Measurements from ENCODE around the gene SRGAP2B. TPM values are rescaled to one million over a fixed set of nuclear protein-coding genes. Genes with fewer than 3 reads are reported as not detected.
A peak's percentile ranks its signal among the peaks of the same experiment; 100 is the strongest.
"Not testable (repeated sequence)": the region's sequence is repeated elsewhere in the genome, so short reads cannot be mapped to it uniquely, and the experiment has no call there.

Gene SRGAP2B
- 4.9 and 5.6 TPM in 2 replicates for total RNA-seq (2014; rRNA removed; shearing (Covaris generic); ENCODE audit: low replicate concordance)

GRCh38 chr1:145095284-145096057 is at the start of gene SRGAP2B, which contains the start of gene FAM72D:
TSS of gene SRGAP2B (minus strand) at chr1:145095328. CDS start at chr1:145092901, 2,427 bp downstream.
TSS of gene FAM72D (plus strand) at chr1:145095974. CDS start at chr1:145096848, 874 bp downstream.
- H3K4me3 ChIP-seq, H3K27me3 ChIP-seq, DNase-seq, H3K9me3 ChIP-seq, H3K36me3 ChIP-seq: not testable (repeated sequence)

GRCh38 chr1:145144264-145144913 is 49.3 kb upstream of the SRGAP2B start:
- H3K27me3 ChIP-seq, H3K9me3 ChIP-seq, H3K4me3 ChIP-seq, DNase-seq, H3K36me3 ChIP-seq: not testable (repeated sequence)

GRCh38 chr1:145140549-145140948 is 45.4 kb upstream of the SRGAP2B start:
- not testable (repeated sequence) for H3K27me3 ChIP-seq, H3K36me3 ChIP-seq, DNase-seq, H3K9me3 ChIP-seq, H3K4me3 ChIP-seq

DNA sequence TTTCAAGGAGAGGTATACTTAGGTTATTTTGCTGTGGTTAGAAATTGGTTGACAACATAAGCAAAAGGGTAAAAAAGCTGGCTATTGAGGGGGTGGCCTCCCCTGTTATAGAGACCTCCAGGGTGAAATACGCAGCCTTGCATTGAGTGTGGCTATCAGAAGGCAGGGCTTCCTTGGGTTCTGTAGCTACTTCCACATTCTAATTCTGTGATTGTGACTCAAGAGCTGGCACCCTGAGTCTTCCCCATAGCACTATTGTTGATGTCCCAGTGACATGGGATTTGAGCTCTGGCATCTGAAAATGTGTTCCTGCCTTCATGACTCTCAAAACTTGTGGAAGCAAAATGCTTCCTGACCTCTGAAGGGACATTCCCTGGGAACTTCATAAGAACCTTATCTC is 39.3 kb upstream of the SRGAP2B start:
- not testable (repeated sequence) for H3K9me3 ChIP-seq, H3K27me3 ChIP-seq, H3K4me3 ChIP-seq, H3K36me3 ChIP-seq, DNase-seq

DNA sequence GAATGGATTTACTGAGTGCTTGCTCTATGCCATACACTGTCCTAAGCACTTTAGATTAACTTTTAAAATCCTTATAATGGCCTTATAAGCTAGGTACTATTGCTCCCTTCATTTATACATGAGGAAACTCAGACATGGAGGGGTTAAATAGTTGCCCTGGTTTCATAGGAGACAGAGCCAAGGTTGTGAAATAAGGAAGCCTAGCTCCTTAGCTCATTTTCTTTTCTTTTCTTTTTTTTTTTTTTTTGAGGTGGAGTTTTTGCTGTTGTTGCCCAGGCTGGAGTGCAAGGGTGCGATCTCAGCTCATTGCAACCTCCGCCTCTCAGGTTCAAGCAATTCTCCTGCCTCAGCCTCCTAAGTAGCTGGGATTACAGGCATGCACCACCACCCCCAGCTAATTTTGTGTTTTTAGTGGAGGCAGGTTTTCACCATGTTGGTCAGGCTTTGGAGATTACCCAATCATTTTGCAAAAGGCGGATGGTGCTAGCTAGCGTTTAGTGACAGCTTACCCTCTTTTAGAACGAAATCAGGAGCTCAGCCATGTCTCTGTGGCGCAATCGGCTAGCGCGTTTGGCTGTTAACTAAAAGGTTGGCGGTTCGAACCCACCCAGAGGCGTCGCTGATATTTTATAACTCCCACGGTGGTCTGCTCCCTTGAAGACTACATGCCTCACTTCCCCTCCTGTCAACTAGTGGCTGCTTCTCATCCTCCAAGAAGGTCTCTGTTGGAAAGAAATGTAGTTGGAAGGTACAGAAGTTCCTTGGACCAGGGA is 33.8 kb upstream of the SRGAP2B start:
- H3K36me3 ChIP-seq, H3K9me3 ChIP-seq, H3K27me3 ChIP-seq: not testable (repeated sequence)
- peak overlapping the region; percentile 43 for H3K4me3 ChIP-seq
- DNase-seq = peak; percentile 59

DNA sequence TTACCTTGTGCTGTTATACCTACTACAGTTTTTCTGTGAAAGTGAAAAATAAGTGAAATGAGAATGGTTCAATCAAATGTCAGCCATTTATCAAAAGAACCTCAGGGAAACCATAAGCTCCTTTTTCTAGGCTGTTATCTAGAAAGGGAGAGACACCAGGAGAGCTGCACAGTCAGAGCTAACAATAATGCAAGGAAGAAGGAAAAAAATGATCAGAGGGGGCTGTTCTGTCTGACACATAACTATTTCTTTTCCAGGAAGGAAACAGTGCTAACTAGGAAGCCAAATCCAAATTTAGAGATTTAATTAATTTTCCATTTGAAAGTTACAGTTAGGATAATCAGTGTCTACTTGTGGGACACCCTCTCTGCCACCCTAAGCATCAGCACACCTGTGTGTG is 32.0 kb upstream of the SRGAP2B start:
- H3K27me3 ChIP-seq, DNase-seq, H3K4me3 ChIP-seq, H3K36me3 ChIP-seq, H3K9me3 ChIP-seq: not testable (repeated sequence)

- H3K27me3 ChIP-seq, DNase-seq, H3K4me3 ChIP-seq, H3K36me3 ChIP-seq, H3K9me3 ChIP-seq: not testable (repeated sequence)
Observed at GRCh38 chr1:145125112-145125511, 30.0 kb upstream of the SRGAP2B start.

GRCh38 chr1:145123992-145124641 is 29.0 kb upstream of the SRGAP2B start:
- not testable (repeated sequence) for H3K4me3 ChIP-seq, DNase-seq, H3K27me3 ChIP-seq, H3K9me3 ChIP-seq, H3K36me3 ChIP-seq

DNA sequence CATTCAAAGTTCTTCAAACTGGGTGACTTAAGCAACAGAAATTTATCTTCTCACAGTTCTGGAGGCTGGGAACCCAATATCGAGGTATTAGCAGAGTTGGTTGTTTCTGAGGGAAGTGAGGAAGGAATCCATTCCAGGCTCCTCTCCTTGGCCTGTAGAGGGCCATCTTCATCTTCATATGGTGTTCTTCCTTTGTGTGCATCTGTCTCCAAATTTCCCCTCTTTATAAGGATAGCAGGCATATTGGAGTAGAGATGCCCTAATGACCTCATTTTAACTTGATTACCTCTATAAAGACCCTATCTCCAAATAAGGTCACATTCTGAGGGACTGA is 27.9 kb upstream of the SRGAP2B start:
- H3K27me3 ChIP-seq, H3K4me3 ChIP-seq, DNase-seq, H3K9me3 ChIP-seq, H3K36me3 ChIP-seq: not testable (repeated sequence)

DNA sequence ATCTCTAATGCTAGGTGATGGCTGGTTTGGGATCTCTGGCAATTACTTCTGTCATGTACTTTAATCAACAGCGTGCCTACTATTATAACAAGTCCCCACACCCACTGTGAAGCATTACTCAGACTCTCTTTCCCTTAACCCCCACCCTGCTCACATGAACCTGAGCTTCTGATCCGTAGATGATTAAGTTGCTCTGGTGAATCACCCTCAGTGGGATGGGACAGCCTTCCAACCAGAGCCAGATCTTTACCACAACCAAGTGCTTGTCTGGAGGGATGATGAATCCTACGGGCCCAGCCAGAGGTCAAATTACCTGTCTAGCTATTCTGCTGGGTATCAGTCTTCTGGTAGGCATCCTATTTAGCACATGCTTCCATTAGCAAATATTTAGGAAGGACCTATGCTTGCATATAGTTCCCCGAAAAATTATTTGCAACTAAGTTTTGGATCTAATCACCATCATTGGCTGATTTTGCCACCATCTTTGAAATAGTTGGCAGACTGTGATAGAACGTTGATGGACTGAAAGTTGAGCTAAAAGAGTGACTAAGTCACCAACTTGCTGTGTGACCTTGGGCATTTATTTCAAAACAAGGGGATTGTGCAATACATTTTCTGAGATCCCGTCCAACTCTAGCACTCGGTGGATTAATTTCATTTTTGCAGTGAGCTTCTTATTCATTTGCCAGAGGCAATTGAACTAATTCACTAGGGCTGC is 27.4 kb upstream of the SRGAP2B start:
- DNase-seq = not testable (repeated sequence)

DNA sequence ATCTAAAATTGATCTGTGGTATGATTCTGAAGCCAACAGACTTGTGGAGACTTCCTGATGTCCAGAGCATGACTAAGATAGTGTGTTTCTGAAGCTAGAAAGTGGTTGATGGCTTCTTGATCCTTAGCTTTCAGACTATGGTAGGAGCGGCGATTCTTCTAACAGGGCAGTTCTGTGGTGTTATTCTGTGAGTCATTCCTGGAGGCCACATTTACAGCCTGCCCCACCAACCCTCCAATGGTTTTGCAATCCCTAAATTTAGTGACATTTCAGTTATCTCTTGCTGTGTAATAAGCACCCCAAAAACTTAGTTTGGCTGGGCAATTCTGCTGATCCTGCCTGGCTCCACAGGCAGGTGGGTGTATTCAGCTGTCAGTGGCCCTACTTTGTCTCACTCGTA is 24.7 kb upstream of the SRGAP2B start:
- H3K4me3 ChIP-seq, H3K36me3 ChIP-seq, H3K9me3 ChIP-seq, H3K27me3 ChIP-seq, DNase-seq: not testable (repeated sequence)

More for the DNA sequence above, 27.4 kb upstream of the SRGAP2B start:
- not testable (repeated sequence) for H3K27me3 ChIP-seq, H3K9me3 ChIP-seq, H3K4me3 ChIP-seq, H3K36me3 ChIP-seq

GRCh38 chr1:145115587-145116493 is 20.7 kb upstream of the SRGAP2B start:
- H3K9me3 ChIP-seq, DNase-seq, H3K27me3 ChIP-seq, H3K4me3 ChIP-seq, H3K36me3 ChIP-seq: not testable (repeated sequence)

DNA sequence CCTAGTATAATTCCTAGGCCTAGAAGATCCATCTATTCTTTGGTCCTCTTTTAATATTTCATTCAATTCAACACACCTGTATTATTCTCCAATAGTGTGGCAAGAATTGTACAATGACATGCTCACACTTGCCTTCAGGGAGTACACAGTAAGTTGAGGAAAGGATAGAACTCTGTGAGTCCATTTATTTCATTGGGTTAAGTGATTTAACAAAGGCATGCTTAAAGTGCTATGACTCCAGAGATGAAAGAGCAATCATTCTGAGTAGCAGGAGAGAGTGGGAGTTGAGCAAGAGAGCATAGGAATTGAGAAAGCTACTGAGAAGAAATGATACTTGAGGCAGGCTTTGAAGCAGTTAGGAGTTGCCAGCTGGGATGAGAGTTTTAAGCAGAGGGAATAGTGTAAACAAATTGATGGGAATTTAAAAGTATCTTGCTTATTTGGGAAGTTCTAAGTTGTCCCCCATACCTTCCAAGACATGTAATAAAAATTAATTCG is 19.5 kb upstream of the SRGAP2B start:
- DNase-seq, H3K36me3 ChIP-seq, H3K9me3 ChIP-seq, H3K27me3 ChIP-seq, H3K4me3 ChIP-seq: not testable (repeated sequence)

DNA sequence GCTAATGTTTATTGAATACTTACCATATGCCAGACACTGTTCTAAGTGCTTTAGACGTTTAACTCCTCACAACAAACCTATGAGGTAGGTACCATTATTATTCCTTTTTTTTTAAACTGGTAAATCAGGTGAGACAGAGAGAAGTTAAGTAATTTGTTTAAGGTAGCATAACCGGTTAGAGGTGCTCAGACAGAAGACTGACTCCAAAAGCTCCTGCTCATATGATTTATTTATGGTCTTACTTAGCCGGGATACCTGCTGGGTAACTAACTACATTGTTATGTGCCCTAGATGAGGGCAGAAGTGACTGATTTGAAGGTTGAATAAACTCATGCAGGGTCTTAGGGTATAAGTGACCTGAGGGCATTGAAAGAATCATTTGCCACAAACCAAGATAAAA is 17.6 kb upstream of the SRGAP2B start:
- DNase-seq, H3K27me3 ChIP-seq, H3K36me3 ChIP-seq, H3K9me3 ChIP-seq, H3K4me3 ChIP-seq: not testable (repeated sequence)

DNA sequence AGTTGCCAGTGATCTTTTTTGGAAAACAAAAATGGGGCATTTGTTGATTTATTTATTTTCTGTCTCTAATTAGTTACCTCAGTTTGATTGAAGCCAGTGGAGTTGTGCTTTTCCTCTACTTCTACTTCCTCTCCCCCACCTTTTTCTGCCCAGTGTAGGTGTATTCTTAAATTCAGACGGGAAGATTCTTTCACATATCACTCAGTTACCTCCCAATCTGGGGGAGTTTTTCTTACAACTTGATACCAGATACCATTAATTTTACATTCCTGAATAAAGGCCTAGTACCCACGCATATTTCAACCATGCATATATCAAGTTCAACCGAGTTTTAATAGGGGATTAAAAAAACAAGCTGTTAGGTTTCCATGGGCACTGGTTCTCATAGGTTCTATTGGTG is 16.5 kb upstream of the SRGAP2B start:
- DNase-seq, H3K4me3 ChIP-seq, H3K9me3 ChIP-seq, H3K27me3 ChIP-seq, H3K36me3 ChIP-seq: not testable (repeated sequence)
